ENCODE measurements around the gene TMCC1. TPM values are rescaled to one million over a fixed set of nuclear protein-coding genes. Genes with fewer than 3 reads are reported as not detected.

Gene TMCC1
- total RNA-seq, 1 donor from 2014 or later, result 52.5 TPM

DNA sequence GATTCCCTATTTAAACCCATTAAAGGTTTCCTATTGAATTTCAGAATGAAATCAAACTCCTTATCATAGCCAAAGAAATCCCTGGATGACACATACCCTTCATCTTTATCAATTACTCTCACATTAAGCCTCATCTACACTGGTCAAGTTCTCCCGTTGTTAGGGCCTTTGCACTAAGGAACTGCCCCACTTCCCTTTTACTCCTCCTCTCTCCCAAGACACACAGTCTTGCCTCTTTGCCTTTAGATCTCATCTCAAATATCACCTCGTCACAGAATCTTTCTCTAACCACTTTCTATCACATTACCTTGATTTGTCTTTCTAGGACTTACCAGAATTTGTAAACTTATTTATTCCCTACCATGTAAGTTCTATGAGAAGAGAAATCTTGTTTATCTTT is 117.6 kb downstream of the TMCC1 start:
- no peaks in the 10 kb centered on the region for H3K27me3 Mint-ChIP-seq
- H3K4me1 Mint-ChIP-seq (ENCODE audit: low read depth), result peaks cover 7% of the 10 kb centered on the region
- DNase-seq (ENCODE audit: low spot score, unreplicated experiment), result no peak
- TF ChIP-seq, protein P1, sequence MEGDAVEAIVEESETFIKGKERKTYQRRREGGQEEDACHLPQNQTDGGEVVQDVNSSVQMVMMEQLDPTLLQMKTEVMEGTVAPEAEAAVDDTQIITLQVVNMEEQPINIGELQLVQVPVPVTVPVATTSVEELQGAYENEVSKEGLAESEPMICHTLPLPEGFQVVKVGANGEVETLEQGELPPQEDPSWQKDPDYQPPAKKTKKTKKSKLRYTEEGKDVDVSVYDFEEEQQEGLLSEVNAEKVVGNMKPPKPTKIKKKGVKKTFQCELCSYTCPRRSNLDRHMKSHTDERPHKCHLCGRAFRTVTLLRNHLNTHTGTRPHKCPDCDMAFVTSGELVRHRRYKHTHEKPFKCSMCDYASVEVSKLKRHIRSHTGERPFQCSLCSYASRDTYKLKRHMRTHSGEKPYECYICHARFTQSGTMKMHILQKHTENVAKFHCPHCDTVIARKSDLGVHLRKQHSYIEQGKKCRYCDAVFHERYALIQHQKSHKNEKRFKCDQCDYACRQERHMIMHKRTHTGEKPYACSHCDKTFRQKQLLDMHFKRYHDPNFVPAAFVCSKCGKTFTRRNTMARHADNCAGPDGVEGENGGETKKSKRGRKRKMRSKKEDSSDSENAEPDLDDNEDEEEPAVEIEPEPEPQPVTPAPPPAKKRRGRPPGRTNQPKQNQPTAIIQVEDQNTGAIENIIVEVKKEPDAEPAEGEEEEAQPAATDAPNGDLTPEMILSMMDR (IDR thresholded peaks at IDR 0.05; ENCODE audit: unreplicated experiment), result no peak
- H3K27ac Mint-ChIP-seq, result no peak overlapping the region
- no peaks in the 10 kb centered on the region for H3K36me3 Mint-ChIP-seq (ENCODE audit: insufficient read depth)
- no peak overlapping the region for H3K4me3 Mint-ChIP-seq (ENCODE audit: low read depth)
- peaks cover 4% of the 10 kb centered on the region for H3K9me3 Mint-ChIP-seq (ENCODE audit: low read depth)

DNA sequence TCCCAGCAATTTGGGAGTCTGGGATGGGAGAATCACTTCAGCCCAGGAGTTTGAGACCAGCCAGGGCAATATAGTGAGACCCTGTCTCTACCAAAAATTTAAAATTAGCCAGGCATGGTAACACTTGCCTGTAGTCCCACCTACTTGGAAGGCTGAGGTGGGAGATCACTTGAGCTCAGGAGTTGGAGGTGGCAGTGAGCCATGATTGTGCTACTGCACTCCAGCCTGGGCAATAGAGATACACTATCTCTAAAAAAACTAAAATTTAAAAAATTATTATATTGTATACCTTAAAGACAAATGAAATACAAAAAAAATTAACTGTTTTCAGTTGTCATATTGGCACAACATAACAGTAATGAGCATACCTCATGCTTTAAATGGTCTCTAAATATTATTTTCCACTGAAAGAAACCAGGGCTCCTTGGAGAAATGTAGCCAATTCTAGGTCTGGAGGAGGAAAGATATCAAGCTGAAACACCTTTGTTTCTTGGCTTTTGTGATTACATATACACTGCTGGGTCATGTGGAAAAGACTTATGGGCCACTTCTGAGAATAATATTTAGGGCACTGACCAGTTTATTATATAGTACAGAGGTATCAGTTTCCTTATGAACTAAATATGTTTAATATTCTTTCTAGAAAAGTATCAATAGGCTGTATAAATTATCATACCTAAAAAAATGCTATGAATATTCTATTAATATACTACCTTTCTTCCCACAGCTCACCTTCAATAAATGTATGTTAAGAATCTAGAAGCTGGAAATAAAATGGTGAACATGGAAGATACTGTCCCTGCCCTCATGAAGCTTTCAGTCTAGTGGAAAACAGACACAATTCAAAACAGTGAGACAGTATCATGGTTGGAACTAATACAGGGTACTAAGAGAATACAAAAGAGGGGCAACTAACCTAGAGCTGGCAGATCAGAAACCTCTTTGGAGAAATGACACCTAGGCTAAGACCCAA is 119.5 kb downstream of the TMCC1 start:
- DNase-seq (ENCODE audit: low spot score, unreplicated experiment), result no peak
- H3K36me3 Mint-ChIP-seq (ENCODE audit: insufficient read depth), result no peaks in the 10 kb centered on the region
- TF ChIP-seq, protein P1 (IDR thresholded peaks at IDR 0.05; ENCODE audit: unreplicated experiment), result no peak
- peaks cover 8% of the 10 kb centered on the region for H3K4me1 Mint-ChIP-seq (ENCODE audit: low read depth)
- H3K4me3 Mint-ChIP-seq (ENCODE audit: low read depth), result no peak overlapping the region
- no peak overlapping the region for H3K27ac Mint-ChIP-seq
- no peaks in the 10 kb centered on the region for H3K27me3 Mint-ChIP-seq
- H3K9me3 Mint-ChIP-seq (ENCODE audit: low read depth), result peaks cover 4% of the 10 kb centered on the region

GRCh38 chr3:129770604-129771003 is 122.9 kb downstream of the TMCC1 start:
- H3K9me3 Mint-ChIP-seq (ENCODE audit: low read depth), result peaks cover 4% of the 10 kb centered on the region
- TF ChIP-seq, protein P1 (IDR thresholded peaks at IDR 0.05; ENCODE audit: unreplicated experiment), result no peak
- no peak for DNase-seq (ENCODE audit: low spot score, unreplicated experiment)
- H3K36me3 Mint-ChIP-seq (ENCODE audit: insufficient read depth), result peaks cover 1% of the 10 kb centered on the region
- no peak overlapping the region for H3K27ac Mint-ChIP-seq
- no peak overlapping the region for H3K4me3 Mint-ChIP-seq (ENCODE audit: low read depth)
- H3K4me1 Mint-ChIP-seq (ENCODE audit: low read depth), result peaks cover 7% of the 10 kb centered on the region
- H3K27me3 Mint-ChIP-seq, result no peaks in the 10 kb centered on the region

- H3K36me3 Mint-ChIP-seq (ENCODE audit: insufficient read depth), result peaks cover 1% of the 10 kb centered on the region
- H3K9me3 Mint-ChIP-seq (ENCODE audit: low read depth), result peaks cover 4% of the 10 kb centered on the region
- no peak overlapping the region for H3K27ac Mint-ChIP-seq
- H3K4me1 Mint-ChIP-seq (ENCODE audit: low read depth), result peaks cover 7% of the 10 kb centered on the region
- DNase-seq (ENCODE audit: low spot score, unreplicated experiment), result no peak
- TF ChIP-seq, protein P1 (IDR thresholded peaks at IDR 0.05; ENCODE audit: unreplicated experiment), result no peak
- H3K4me3 Mint-ChIP-seq (ENCODE audit: low read depth), result no peak overlapping the region
- no peaks in the 10 kb centered on the region for H3K27me3 Mint-ChIP-seq
Observed at GRCh38 chr3:129769616-129770015, 123.9 kb downstream of the TMCC1 start.

GRCh38 chr3:129768728-129769127 is 124.8 kb downstream of the TMCC1 start:
- no peak overlapping the region for H3K4me3 Mint-ChIP-seq (ENCODE audit: low read depth)
- TF ChIP-seq, protein P1 (IDR thresholded peaks at IDR 0.05; ENCODE audit: unreplicated experiment), result no peak
- H3K36me3 Mint-ChIP-seq (ENCODE audit: insufficient read depth), result peaks cover 1% of the 10 kb centered on the region
- no peaks in the 10 kb centered on the region for H3K9me3 Mint-ChIP-seq (ENCODE audit: low read depth)
- no peak overlapping the region for H3K27ac Mint-ChIP-seq
- DNase-seq (ENCODE audit: low spot score, unreplicated experiment), result no peak
- H3K27me3 Mint-ChIP-seq, result no peaks in the 10 kb centered on the region
- peaks cover 14% of the 10 kb centered on the region for H3K4me1 Mint-ChIP-seq (ENCODE audit: low read depth)

Measured in progenitor cell of endocrine pancreas (in vitro differentiated cells).